GM23338 (cell line): Measurements from ENCODE around the gene ZBP1.

Source experiments
- EZH2 ChIP-seq: fragments of 200-600 bp; sonication (generic); IDR thresholded peaks from one replicate; pipeline ENCODE4 v1.8.0; 2017; ENCODE audit warnings: antibody characterized with exemption, mild to moderate bottlenecking, low read depth; ENCODE audit not compliant: unreplicated experiment
- EZH2phosphoT487 ChIP-seq: fragments of 200-600 bp; sonication (generic); IDR thresholded peaks from one replicate; pipeline ENCODE4 v1.8.1; 2018; ENCODE audit warnings: antibody characterized with exemption; ENCODE audit not compliant: unreplicated experiment
- POLR2AphosphoS5 ChIP-seq: IDR thresholded peaks from 2 replicates; pipeline ENCODE4 v1.6.1; 2016; ENCODE audit warnings: antibody characterized with exemption, low read depth
- TF ChIP-seq, protein P1 (sequence below), 2 experiments: fragments of 200-600 bp in 1 of 2; sonication (generic) in 1 of 2; conservative IDR thresholded peaks; 2 replicates each; pipeline versions ENCODE4 v1.5.1 to v1.6.1; 2016 to 2017; ENCODE audit warnings: antibody characterized with exemption in 2 of 2, low read depth in 2 of 2, mild to moderate bottlenecking in 2 of 2, moderate library complexity in 1 of 2
- TF ChIP-seq, protein P2 (sequence below): IDR thresholded peaks from one replicate; pipeline ENCODE4 v1.6.1; 2018; ENCODE audit warnings: antibody characterized with exemption; ENCODE audit not compliant: unreplicated experiment

DNA sequence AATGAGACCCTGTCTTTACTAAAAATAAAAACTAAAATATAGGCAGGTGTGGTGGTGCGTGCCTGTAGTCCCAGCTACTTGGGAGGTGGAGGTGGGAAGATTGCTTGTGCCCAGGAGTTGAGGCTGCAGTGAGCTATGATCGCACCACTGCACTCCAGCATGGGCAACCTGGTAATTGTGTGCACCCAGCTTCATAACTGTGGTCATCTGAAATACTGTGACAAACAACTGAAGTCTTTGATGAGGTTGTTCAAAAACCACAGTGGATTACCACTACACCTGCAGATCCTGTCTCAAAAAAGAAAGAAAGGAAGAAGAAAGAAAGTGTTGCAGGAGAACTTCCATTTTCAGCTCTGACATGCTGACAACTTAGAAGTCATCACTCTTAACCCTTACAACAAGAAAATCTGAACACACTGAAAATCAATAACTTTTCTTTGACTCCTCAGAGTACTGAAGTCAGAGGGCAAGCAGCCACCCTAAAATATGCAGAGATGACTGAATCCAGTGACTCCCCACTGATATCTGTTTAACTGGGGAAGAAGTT, 13.8 kb upstream of the ZBP1 start:
- TF ChIP-seq POLR2AphosphoS5 (no peak), EZH2 (no peak), EZH2phosphoT487 (no peak)
- TF ChIP-seq, protein P1, sequence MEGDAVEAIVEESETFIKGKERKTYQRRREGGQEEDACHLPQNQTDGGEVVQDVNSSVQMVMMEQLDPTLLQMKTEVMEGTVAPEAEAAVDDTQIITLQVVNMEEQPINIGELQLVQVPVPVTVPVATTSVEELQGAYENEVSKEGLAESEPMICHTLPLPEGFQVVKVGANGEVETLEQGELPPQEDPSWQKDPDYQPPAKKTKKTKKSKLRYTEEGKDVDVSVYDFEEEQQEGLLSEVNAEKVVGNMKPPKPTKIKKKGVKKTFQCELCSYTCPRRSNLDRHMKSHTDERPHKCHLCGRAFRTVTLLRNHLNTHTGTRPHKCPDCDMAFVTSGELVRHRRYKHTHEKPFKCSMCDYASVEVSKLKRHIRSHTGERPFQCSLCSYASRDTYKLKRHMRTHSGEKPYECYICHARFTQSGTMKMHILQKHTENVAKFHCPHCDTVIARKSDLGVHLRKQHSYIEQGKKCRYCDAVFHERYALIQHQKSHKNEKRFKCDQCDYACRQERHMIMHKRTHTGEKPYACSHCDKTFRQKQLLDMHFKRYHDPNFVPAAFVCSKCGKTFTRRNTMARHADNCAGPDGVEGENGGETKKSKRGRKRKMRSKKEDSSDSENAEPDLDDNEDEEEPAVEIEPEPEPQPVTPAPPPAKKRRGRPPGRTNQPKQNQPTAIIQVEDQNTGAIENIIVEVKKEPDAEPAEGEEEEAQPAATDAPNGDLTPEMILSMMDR (conservative IDR thresholded peaks at IDR 0.05; ENCODE audit: low read depth in 2 of 2), result no peak
- TF ChIP-seq, protein P2, sequence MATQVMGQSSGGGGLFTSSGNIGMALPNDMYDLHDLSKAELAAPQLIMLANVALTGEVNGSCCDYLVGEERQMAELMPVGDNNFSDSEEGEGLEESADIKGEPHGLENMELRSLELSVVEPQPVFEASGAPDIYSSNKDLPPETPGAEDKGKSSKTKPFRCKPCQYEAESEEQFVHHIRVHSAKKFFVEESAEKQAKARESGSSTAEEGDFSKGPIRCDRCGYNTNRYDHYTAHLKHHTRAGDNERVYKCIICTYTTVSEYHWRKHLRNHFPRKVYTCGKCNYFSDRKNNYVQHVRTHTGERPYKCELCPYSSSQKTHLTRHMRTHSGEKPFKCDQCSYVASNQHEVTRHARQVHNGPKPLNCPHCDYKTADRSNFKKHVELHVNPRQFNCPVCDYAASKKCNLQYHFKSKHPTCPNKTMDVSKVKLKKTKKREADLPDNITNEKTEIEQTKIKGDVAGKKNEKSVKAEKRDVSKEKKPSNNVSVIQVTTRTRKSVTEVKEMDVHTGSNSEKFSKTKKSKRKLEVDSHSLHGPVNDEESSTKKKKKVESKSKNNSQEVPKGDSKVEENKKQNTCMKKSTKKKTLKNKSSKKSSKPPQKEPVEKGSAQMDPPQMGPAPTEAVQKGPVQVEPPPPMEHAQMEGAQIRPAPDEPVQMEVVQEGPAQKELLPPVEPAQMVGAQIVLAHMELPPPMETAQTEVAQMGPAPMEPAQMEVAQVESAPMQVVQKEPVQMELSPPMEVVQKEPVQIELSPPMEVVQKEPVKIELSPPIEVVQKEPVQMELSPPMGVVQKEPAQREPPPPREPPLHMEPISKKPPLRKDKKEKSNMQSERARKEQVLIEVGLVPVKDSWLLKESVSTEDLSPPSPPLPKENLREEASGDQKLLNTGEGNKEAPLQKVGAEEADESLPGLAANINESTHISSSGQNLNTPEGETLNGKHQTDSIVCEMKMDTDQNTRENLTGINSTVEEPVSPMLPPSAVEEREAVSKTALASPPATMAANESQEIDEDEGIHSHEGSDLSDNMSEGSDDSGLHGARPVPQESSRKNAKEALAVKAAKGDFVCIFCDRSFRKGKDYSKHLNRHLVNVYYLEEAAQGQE, result no peak
